Peyer's patch (tissue), 4 donors: Measurements from ENCODE around the gene FARSA.

Source experiments
- CTCF ChIP-seq, 6 experiments: fragments of 450-650 bp in 4 of 6; fragments of 200-600 bp in 2 of 6; sonication (generic) in 1 of 6; IDR thresholded peaks; one replicate each; pipeline ENCODE4 v1.5.1; 2017 to 2019; ENCODE audit warnings: antibody characterized with exemption in 6 of 6, mild to moderate bottlenecking in 3 of 6, moderate library complexity in 1 of 6
- POLR2A ChIP-seq, 2 donors: fragments of 450-650 bp; IDR thresholded peaks; one replicate each; pipeline ENCODE4 v1.5.1; 2017; ENCODE audit warnings: antibody characterized with exemption in 2 of 2, mild to moderate bottlenecking in 2 of 2, moderate library complexity in 2 of 2

- no peak for TF ChIP-seq CTCF (IDR thresholded peaks at IDR 0.05)
- TF ChIP-seq POLR2A (IDR thresholded peaks at IDR 0.05), result no peak
Observed at GRCh38 chr19:12922959-12923358, 10.6 kb downstream of the FARSA start.
